ENCODE measurements around the gene TAS2R60. TPM values are rescaled to one million over a fixed set of nuclear protein-coding genes. Genes with fewer than 3 reads are reported as not detected.
A peak's percentile ranks its signal among the peaks of the same experiment; 100 is the strongest.

TAS2R60 gene
- total RNA-seq, 2 experiments from 2014 or later, result not detected

DNA sequence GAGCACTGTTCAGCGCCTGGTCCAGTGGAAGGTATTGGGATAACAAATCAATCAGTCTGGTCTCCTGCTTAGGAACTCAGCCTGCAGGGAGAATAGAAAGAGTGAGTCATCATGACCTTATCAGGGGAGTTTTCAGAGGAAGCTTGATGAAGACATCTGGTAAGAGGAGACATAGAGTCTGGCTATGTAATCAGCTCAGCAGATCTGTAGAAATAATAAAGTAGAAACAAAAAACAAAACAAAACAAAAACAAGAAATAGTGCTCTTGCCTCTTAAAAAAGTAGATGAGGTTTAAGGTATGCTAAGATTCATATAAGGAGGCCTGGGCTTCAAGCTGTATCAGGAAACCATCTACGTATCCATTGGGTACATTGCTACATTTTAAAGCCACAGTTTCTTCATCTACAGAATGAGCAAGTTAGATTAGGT, 48.8 kb downstream of the TAS2R60 start:
- H3K27ac Mint-ChIP-seq, result no peak overlapping the region

DNA sequence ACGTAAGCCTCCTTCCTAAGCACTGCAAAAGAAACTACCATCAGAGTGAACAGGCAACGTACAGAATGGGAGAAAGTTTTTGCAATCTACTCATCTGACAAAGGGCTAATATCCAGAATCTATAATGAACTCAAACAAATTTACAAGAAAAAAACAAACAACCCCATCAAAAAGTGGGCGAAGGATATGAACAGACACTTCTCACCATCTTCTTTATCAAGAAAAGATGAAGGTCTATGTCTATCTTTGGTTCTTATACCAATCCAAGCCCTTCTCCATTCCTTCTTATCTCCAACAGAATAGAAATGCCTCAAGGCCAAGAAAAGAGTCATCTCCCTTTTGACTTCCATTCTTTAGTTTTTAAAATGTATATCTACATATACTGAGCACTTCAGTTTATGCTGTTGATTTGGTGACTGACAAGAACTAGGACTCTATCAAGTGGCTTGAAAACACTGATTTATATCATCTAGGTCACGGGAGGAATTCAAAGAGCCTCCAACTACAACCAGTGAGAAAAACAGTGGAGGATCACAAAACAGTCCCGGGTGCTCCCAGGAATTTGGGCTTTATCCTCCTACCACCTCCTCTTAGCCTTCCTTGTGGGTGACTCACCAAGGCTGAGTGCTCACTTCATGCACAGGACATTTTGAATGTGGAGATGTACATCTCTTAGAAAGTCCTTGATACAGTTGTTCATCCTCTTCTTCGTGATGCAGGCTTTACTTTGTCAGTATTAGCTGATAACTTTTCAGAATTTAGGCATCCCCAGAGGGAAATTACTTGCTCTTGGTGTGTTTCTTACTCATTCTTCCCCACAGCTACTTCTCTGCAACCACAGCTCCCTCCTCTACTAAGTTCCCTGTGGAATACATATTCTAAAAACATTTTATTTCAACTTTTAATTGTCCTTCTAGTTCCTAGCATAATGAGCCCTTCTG, 49.8 kb downstream of the TAS2R60 start:
- intact Hi-C loops (cut with micrococcal nuclease), result no loop called here
- no peak overlapping the region for H3K27ac Mint-ChIP-seq
- peaks cover 26% of the 10 kb centered on the region for H3K4me1 Mint-ChIP-seq (ENCODE audit: low read depth)
- DNase-seq, result no peak
- H3K27me3 Mint-ChIP-seq, result no peaks in the 10 kb centered on the region
- ChIA-PET CTCF (interaction anchor here (1.0 kb wide), 2 partner anchors 8 to 635 kb away, joined by 3 to 4 read pairs; no protein-coding TSS in a partner anchor), POLR2A (no interaction called here)
- peaks cover 3% of the 10 kb centered on the region for H3K36me3 Mint-ChIP-seq
- no peak overlapping the region for H3K4me3 Mint-ChIP-seq
- H3K9me3 Mint-ChIP-seq, result no peaks in the 10 kb centered on the region

More for the DNA sequence above, 48.8 kb downstream of the TAS2R60 start:
- intact Hi-C loops (cut with micrococcal nuclease), result no loop called here
- Mint-ChIP-seq H3K9me3 (no peaks in the 10 kb centered on the region), H3K4me3 (no peak overlapping the region), H3K27me3 (no peaks in the 10 kb centered on the region), H3K36me3 (peaks cover 3% of the 10 kb centered on the region), H3K4me1 (ENCODE audit: low read depth) (peaks cover 26% of the 10 kb centered on the region)
- CTCF ChIA-PET, result interaction anchor here (1.0 kb wide), 2 partner anchors 9 to 636 kb away, joined by 3 to 4 read pairs; no protein-coding TSS in a partner anchor
- POLR2A ChIA-PET, result no interaction called here
- no peak for DNase-seq

DNA sequence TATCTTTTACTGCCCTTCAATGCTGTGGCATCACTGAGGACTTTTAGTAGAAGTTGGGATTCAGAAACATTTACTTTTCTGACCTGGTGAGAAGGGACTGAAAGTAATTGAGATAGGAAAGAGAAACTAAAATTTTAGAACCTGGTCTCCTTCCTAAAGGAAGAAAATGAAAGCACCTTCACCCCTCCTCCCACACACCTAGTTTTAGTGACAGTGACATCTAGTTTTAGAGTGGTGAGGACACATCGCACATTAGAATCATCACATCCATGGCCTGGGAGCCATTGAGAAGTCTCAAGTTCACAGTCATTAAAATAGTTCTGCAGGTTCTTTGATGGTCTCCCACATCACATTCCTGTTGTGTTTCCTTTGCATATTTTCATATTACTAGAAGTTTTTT, 50.5 kb downstream of the TAS2R60 start:
- ChIA-PET CTCF (no interaction called here), POLR2A (no interaction called here)
- H3K4me3 Mint-ChIP-seq, result no peak overlapping the region
- H3K9me3 Mint-ChIP-seq, result no peaks in the 10 kb centered on the region
- H3K27me3 Mint-ChIP-seq, result no peaks in the 10 kb centered on the region
- peaks cover 3% of the 10 kb centered on the region for H3K36me3 Mint-ChIP-seq
- intact Hi-C loops (cut with micrococcal nuclease), result no loop called here
- peaks cover 26% of the 10 kb centered on the region for H3K4me1 Mint-ChIP-seq (ENCODE audit: low read depth)
- peak; percentile 12 for DNase-seq
- no peak overlapping the region for H3K27ac Mint-ChIP-seq

Other genes with a start within 250 kb of the TAS2R60 start
- gene TAS2R40, start 221.4 kb upstream of the TAS2R60 start, total RNA-seq, result not detected
- 100 to 1,000 TPM; 218 to 224 TPM for gene GSTK1, start 180.0 kb upstream of the TAS2R60 start, total RNA-seq
- gene TMEM139, start 158.5 kb upstream of the TAS2R60 start, total RNA-seq, result under 1 TPM; 0.29 to 0.70 TPM
- gene CASP2, start 155.1 kb upstream of the TAS2R60 start, total RNA-seq, result 100 to 1,000 TPM; 117 to 129 TPM
- gene CLCN1, start 127.3 kb upstream of the TAS2R60 start, total RNA-seq, result under 1 TPM in 1 of 2 experiments, not detected in 1; 0.17 TPM
- 1 to 10 TPM; 1.9 to 2.3 TPM for gene FAM131B, start 80.7 kb upstream of the TAS2R60 start, total RNA-seq
- 100 to 1,000 TPM; 137 to 140 TPM for gene ZYX, start 62.1 kb upstream of the TAS2R60 start, total RNA-seq
- 1 to 10 TPM; 2.9 to 4.3 TPM for gene EPHA1, start 34.6 kb upstream of the TAS2R60 start, total RNA-seq
- gene TAS2R41, start 34.4 kb downstream of the TAS2R60 start, total RNA-seq, result not detected
- gene CTAGE15, start 128.3 kb downstream of the TAS2R60 start, total RNA-seq, result not detected
- gene TCAF2, start 177.5 kb downstream of the TAS2R60 start, total RNA-seq, result 10 to 100 TPM; 32.7 to 33.9 TPM

Data from activated CD4-positive, alpha-beta memory T cell treated with anti-CD3 and anti-CD28 coated beads for 36 hours (primary cell).